ENCODE results near the gene AP3B1.
"Not testable (repeated sequence)": the region's sequence is repeated elsewhere in the genome, so short reads cannot be mapped to it uniquely, and the experiment has no call there.

AP3B1 gene

GRCh38 chr5:78151594-78152271, 142.8 kb downstream of the AP3B1 start:
- no peak for DNase-seq

- DNase-seq = no peak
Observed at GRCh38 chr5:78137290-78137689, 157.2 kb downstream of the AP3B1 start.

GRCh38 chr5:78133423-78133822, 161.1 kb downstream of the AP3B1 start:
- DNase-seq = no peak

GRCh38 chr5:78132507-78132906, 162.0 kb downstream of the AP3B1 start:
- DNase-seq = no peak

- DNase-seq = no peak
Observed at GRCh38 chr5:78129597-78129996, 164.9 kb downstream of the AP3B1 start.

- no peak for DNase-seq
Observed at GRCh38 chr5:78127875-78128274, 166.6 kb downstream of the AP3B1 start.

- no peak for DNase-seq
Observed at GRCh38 chr5:78126536-78126935, 168.0 kb downstream of the AP3B1 start.

GRCh38 chr5:78116167-78116566, 178.3 kb downstream of the AP3B1 start:
- DNase-seq = no peak

- peak; percentile 20 to 28 for DNase-seq
Observed at GRCh38 chr5:78113689-78114264, 180.7 kb downstream of the AP3B1 start.

GRCh38 chr5:78112931-78113330, 181.6 kb downstream of the AP3B1 start:
- DNase-seq = no peak

- peak; percentile 15 to 34 for DNase-seq
Observed at GRCh38 chr5:78109891-78110324, 184.6 kb downstream of the AP3B1 start.

GRCh38 chr5:78108564-78108963, 185.9 kb downstream of the AP3B1 start:
- DNase-seq = no peak

GRCh38 chr5:78103232-78103918, 191.1 kb downstream of the AP3B1 start:
- no peak for DNase-seq

- DNase-seq = no peak
Observed at GRCh38 chr5:78102500-78102899, 192.0 kb downstream of the AP3B1 start.

- no peak for DNase-seq
Observed at GRCh38 chr5:78095125-78095524, 199.4 kb downstream of the AP3B1 start.

GRCh38 chr5:78090002-78090401, 204.5 kb downstream of the AP3B1 start:
- no peak for DNase-seq

GRCh38 chr5:78078858-78079257, 215.6 kb downstream of the AP3B1 start:
- DNase-seq = no peak

GRCh38 chr5:78077369-78078068, 217.0 kb downstream of the AP3B1 start:
- DNase-seq = no peak

- no peak for DNase-seq
Observed at GRCh38 chr5:78076351-78076750, 218.1 kb downstream of the AP3B1 start.

GRCh38 chr5:78075301-78075700, 219.2 kb downstream of the AP3B1 start:
- DNase-seq = no peak

GRCh38 chr5:78070691-78071090, 223.8 kb downstream of the AP3B1 start:
- not testable (repeated sequence) for DNase-seq

- DNase-seq = not testable (repeated sequence)
Observed at GRCh38 chr5:78067581-78067980, 226.9 kb downstream of the AP3B1 start.

- not testable (repeated sequence) for DNase-seq
Observed at GRCh38 chr5:78066722-78067121, 227.8 kb downstream of the AP3B1 start.
